Pericardium fibroblast (primary cell): ENCODE results near the gene P4HA3. TPM values are rescaled to one million over a fixed set of nuclear protein-coding genes. Genes with fewer than 3 reads are reported as not detected.

Experiments
- total RNA-seq: library from RNA; depleted of rRNA; stranded (reverse); fragments of >200 nt; gene quantifications from 2 replicates; pipeline ENCODE4 v1.2.3, GENCODE V29; 2015

Gene P4HA3
- 5.8 and 9.0 TPM in 2 replicates for total RNA-seq

GRCh38 chr11:74311352-74311926 lies at the start of gene P4HA3:
Gene P4HA3 (minus strand): TSS chr11:74311640. CDS start chr11:74311611, 29 bp downstream.

Other genes with a start within 250 kb of the P4HA3 start
- 11.4 and 16.3 TPM in 2 replicates for gene C2CD3, start 140.6 kb downstream of the P4HA3 start, total RNA-seq
- 22.5 and 39.2 TPM in 2 replicates for gene PPME1, start 140.4 kb downstream of the P4HA3 start, total RNA-seq
- gene PGM2L1, start 86.8 kb upstream of the P4HA3 start, total RNA-seq, result 1.1 and 3.0 TPM in 2 replicates
- 7.5 and 8.5 TPM in 2 replicates for gene KCNE3, start 155.9 kb upstream of the P4HA3 start, total RNA-seq
- 0.68 and 7.5 TPM in 2 replicates for gene LIPT2, start 182.1 kb upstream of the P4HA3 start, total RNA-seq